Nephron (organoid): ENCODE measurements around the gene RBSN.

Source experiments
- H3K27ac Mint-ChIP-seq, 3 experiments: 2 replicates each; pipeline ENCODE4 v1.8.0; 2020; ENCODE audit warnings: mixed read lengths in 3 of 3, mild to moderate bottlenecking in 2 of 3, moderate library complexity in 1 of 3
- H3K27me3 Mint-ChIP-seq: 2 replicates; pipeline ENCODE4 v1.8.0; 2021; ENCODE audit warnings: low read depth, mild to moderate bottlenecking, moderate library complexity, mixed read lengths
- H3K36me3 Mint-ChIP-seq: 2 replicates; pipeline ENCODE4 v1.8.0; 2020; ENCODE audit warnings: low read depth, mixed read lengths
- H3K4me1 Mint-ChIP-seq: 2 replicates; pipeline ENCODE4 v1.8.0; 2020; ENCODE audit warnings: mixed read lengths
- H3K4me3 Mint-ChIP-seq, 3 experiments: 2 replicates each; pipeline ENCODE4 v1.8.0; 2020; ENCODE audit warnings: mild to moderate bottlenecking in 3 of 3, mixed read lengths in 3 of 3, moderate library complexity in 2 of 3
- H3K9me3 Mint-ChIP-seq: 2 replicates; pipeline ENCODE4 v1.8.0; 2020; ENCODE audit warnings: mixed read lengths
- CTCF ChIP-seq, 3 experiments: fragments of 200-600 bp; sonication (generic); IDR thresholded peaks; one replicate each; pipeline ENCODE4 v1.5.0; 2021; ENCODE audit warnings: antibody characterized with exemption in 3 of 3; ENCODE audit not compliant: unreplicated experiment in 3 of 3

RBSN gene

DNA sequence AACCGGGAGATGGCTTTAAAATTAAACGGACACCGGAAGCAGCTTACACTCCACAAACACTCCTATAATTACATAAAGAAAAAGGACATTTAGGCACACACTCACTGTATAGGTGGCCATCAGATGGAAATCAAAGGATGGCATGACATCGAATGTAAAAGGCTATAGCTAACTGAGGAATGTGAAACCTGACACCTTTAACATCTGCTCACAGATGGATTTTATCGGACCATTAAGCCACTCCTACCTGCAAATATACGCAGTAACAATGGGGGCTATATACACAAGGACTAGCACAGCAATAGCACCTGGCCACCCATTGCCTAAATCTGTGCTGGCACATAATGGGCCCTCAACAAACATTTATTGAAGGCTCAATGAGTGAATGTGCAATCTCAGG is 14.5 kb upstream of the RBSN start:
- no peaks in the 10 kb centered on the region for H3K9me3 Mint-ChIP-seq
- peaks cover 18% of the 10 kb centered on the region for H3K27me3 Mint-ChIP-seq
- H3K4me1 Mint-ChIP-seq: peaks cover 4% of the 10 kb centered on the region
- no peaks in the 10 kb centered on the region for H3K36me3 Mint-ChIP-seq
- no peak overlapping the region for H3K27ac Mint-ChIP-seq
- H3K4me3 Mint-ChIP-seq: no peak overlapping the region
- no peak for TF ChIP-seq CTCF (IDR thresholded peaks at IDR 0.05; ENCODE audit: unreplicated experiment in 3 of 3)

DNA sequence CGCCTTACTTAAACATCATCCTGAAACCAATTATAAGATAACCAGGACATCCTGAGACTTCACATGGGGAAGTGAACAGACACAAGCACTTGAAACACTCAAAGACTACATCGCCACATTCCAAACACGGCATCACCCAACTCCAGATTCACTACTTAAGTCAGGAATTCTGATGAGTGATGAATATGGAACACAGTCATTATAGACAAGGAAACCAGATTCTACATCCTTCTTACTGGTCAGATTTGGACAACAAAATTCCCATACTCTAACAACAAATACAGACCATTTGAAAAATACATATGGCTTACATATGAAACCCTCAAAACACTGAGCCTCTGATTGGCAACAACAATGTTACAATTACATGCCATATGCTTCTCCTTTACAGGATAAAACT is 13.1 kb upstream of the RBSN start:
- no peaks in the 10 kb centered on the region for H3K9me3 Mint-ChIP-seq
- no peaks in the 10 kb centered on the region for H3K36me3 Mint-ChIP-seq
- no peak overlapping the region for H3K4me3 Mint-ChIP-seq
- no peak overlapping the region for H3K27ac Mint-ChIP-seq
- no peak for TF ChIP-seq CTCF (IDR thresholded peaks at IDR 0.05; ENCODE audit: unreplicated experiment in 3 of 3)
- peaks cover 4% of the 10 kb centered on the region for H3K4me1 Mint-ChIP-seq
- H3K27me3 Mint-ChIP-seq: peaks cover 14% of the 10 kb centered on the region

DNA sequence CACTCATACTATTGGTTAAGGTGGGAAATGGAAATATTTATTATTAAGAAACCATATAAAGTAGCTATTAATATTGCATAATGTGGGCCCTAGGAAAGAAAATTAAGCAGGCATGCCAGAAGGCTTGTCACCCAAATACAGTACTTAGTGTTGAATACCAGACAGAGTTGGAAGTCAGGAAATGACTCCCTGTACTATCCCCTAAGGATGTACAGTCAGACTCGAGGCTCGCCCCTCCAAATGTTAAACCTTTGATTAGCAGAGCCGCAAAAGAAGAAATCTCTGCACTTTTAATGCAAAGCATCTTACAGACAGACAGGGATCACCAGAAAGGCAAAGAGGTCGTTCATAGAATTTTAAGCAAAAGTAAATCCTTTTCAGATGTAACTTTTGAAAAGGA is 11.3 kb upstream of the RBSN start:
- peaks cover 14% of the 10 kb centered on the region for H3K27me3 Mint-ChIP-seq
- no peak overlapping the region for H3K27ac Mint-ChIP-seq
- no peak overlapping the region for H3K4me3 Mint-ChIP-seq
- TF ChIP-seq CTCF (IDR thresholded peaks at IDR 0.05; ENCODE audit: unreplicated experiment in 3 of 3): no peak
- H3K36me3 Mint-ChIP-seq: no peaks in the 10 kb centered on the region
- H3K4me1 Mint-ChIP-seq: peaks cover 4% of the 10 kb centered on the region
- no peaks in the 10 kb centered on the region for H3K9me3 Mint-ChIP-seq

DNA sequence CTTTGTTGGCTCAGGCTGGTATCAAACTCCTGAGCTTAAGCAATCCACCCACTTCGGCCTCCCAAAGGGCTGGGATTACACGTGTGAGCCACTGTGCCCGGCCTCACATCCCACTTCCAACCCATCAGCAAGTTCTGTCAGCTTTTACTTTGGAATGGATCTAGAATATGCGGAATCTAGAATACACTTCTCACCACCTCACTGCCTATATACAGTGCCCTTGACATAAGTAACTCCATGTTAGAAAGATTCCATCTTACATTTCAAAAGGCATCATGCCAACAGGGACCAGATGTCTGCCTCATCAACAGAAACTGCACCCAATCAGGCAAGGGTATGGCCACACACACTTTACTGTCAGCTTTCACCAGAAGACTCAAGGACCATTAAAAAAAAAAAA is 9.9 kb upstream of the RBSN start:
- Mint-ChIP-seq H3K27ac (no peak overlapping the region), H3K27me3 (peaks cover 11% of the 10 kb centered on the region), H3K36me3 (no peaks in the 10 kb centered on the region), H3K9me3 (no peaks in the 10 kb centered on the region), H3K4me3 (no peak overlapping the region), H3K4me1 (no peaks in the 10 kb centered on the region)
- TF ChIP-seq CTCF (IDR thresholded peaks at IDR 0.05; ENCODE audit: unreplicated experiment in 3 of 3): no peak

GRCh38 chr3:15108082-15108545 is 9.2 kb upstream of the RBSN start:
- Mint-ChIP-seq H3K4me1 (no peaks in the 10 kb centered on the region), H3K27ac (no peak overlapping the region), H3K27me3 (peaks cover 10% of the 10 kb centered on the region), H3K4me3 (no peak overlapping the region), H3K9me3 (no peaks in the 10 kb centered on the region), H3K36me3 (no peaks in the 10 kb centered on the region)
- TF ChIP-seq CTCF (IDR thresholded peaks at IDR 0.05; ENCODE audit: unreplicated experiment in 3 of 3): peak; percentile 82 to 88 (median 84)

- H3K4me3 Mint-ChIP-seq: no peak overlapping the region
- H3K27ac Mint-ChIP-seq: no peak overlapping the region
- no peak for TF ChIP-seq CTCF (IDR thresholded peaks at IDR 0.05; ENCODE audit: unreplicated experiment in 3 of 3)
- H3K9me3 Mint-ChIP-seq: no peaks in the 10 kb centered on the region
- peaks cover 6% of the 10 kb centered on the region for H3K27me3 Mint-ChIP-seq
- no peaks in the 10 kb centered on the region for H3K4me1 Mint-ChIP-seq
- no peaks in the 10 kb centered on the region for H3K36me3 Mint-ChIP-seq
Observed at GRCh38 chr3:15107075-15107947, 8.4 kb upstream of the RBSN start.
